Activated CD4-positive, alpha-beta T cell treated with anti-CD3 and anti-CD28 coated beads, Interleukin-2, amount 10 ng/mL, durations not matched to agents 7 days and 5 days (primary cell): ENCODE results near the gene CHDH. TPM values are rescaled to one million over a fixed set of nuclear protein-coding genes. Genes with fewer than 3 reads are reported as not detected.

ENCODE experiments used
- CTCF ChIA-PET: fragments of 350-600 bp; sonication (Branson Sonifier 250); formaldehyde crosslinking; loops from one replicate; lab custom pipeline; 2021; ENCODE audit warnings: antibody characterized with exemption; lab: Charles Lee
- POLR2A ChIA-PET: fragments of 350-600 bp; sonication (Branson Sonifier 250); formaldehyde crosslinking; loops from one replicate; lab custom pipeline; 2021; ENCODE audit warnings: antibody characterized with exemption; lab: Charles Lee
- DNase-seq: peaks from one replicate; pipeline ENCODE4 v3.0.0-alpha.2; 2020
- H3K27ac Mint-ChIP-seq: one replicate; pipeline ENCODE4 v1.8.0; 2021; ENCODE audit warnings: mild to moderate bottlenecking, moderate library complexity, mixed read lengths
- H3K27me3 Mint-ChIP-seq: one replicate; pipeline ENCODE4 v1.8.0; 2021; ENCODE audit warnings: mixed read lengths
- H3K36me3 Mint-ChIP-seq: one replicate; pipeline ENCODE4 v1.8.0; 2021; ENCODE audit warnings: low read depth, mixed read lengths
- H3K4me1 Mint-ChIP-seq: one replicate; pipeline ENCODE4 v1.8.0; 2021; ENCODE audit warnings: mixed read lengths
- H3K4me3 Mint-ChIP-seq: one replicate; pipeline ENCODE4 v1.8.0; 2021; ENCODE audit warnings: mild to moderate bottlenecking, moderate library complexity, mixed read lengths
- H3K9me3 Mint-ChIP-seq: one replicate; pipeline ENCODE4 v1.8.0; 2021; ENCODE audit warnings: mixed read lengths
- total RNA-seq, 2 experiments: library from RNA; stranded (reverse); gene quantifications; one replicate each; pipeline ENCODE4 v1.2.3, GENCODE V29; 2021

CHDH gene
- total RNA-seq, 2 experiments from 2014 or later: 0.40 to 0.79 TPM

GRCh38 chr3:53780171-53780570 lies 66.0 kb downstream of the CHDH start:
- Mint-ChIP-seq H3K9me3 (no peaks in the 10 kb centered on the region), H3K4me3 (no peak overlapping the region), H3K36me3 (no peaks in the 10 kb centered on the region), H3K27me3 (peaks cover 8% of the 10 kb centered on the region), H3K27ac (no peak overlapping the region), H3K4me1 (peaks cover 3% of the 10 kb centered on the region)
- ChIA-PET CTCF (no interaction called here), POLR2A (no interaction called here)
- no peak for DNase-seq

DNA sequence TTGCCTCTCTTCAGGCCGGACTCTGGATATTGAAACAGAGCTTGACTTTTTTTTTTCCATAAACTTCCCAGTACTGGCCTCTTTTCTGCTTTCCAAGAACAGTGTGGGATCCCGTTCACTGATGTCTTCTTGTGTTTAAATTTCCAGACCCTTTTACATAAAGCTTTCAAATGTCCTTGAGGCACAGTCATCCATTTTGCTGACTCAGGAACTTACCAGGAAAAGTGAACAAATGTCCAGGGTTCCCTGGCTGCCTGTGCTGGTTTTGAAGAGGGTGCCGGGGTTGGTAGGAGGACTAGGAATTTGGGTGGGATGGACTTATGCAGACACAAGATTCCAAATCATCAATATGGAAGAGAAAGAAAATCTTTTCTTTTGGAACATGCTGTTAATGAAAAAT lies 68.1 kb downstream of the CHDH start:
- CTCF ChIA-PET: no interaction called here
- H3K4me1 Mint-ChIP-seq: peaks cover 3% of the 10 kb centered on the region
- POLR2A ChIA-PET: no interaction called here
- H3K9me3 Mint-ChIP-seq: no peaks in the 10 kb centered on the region
- DNase-seq: no peak
- H3K27ac Mint-ChIP-seq: no peak overlapping the region
- peaks cover 14% of the 10 kb centered on the region for H3K27me3 Mint-ChIP-seq
- no peaks in the 10 kb centered on the region for H3K36me3 Mint-ChIP-seq
- H3K4me3 Mint-ChIP-seq: no peak overlapping the region

GRCh38 chr3:53777468-53777867 lies 68.8 kb downstream of the CHDH start:
- Mint-ChIP-seq H3K9me3 (no peaks in the 10 kb centered on the region), H3K4me1 (peaks cover 3% of the 10 kb centered on the region), H3K36me3 (no peaks in the 10 kb centered on the region), H3K27ac (no peak overlapping the region), H3K27me3 (peaks cover 14% of the 10 kb centered on the region), H3K4me3 (no peak overlapping the region)
- DNase-seq: no peak
- POLR2A ChIA-PET: no interaction called here
- CTCF ChIA-PET: interaction anchor here (1.9 kb wide), 1 partner anchor 11 kb away, joined by 6 read pairs; no protein-coding TSS in a partner anchor

- H3K4me3 Mint-ChIP-seq: no peak overlapping the region
- no peaks in the 10 kb centered on the region for H3K9me3 Mint-ChIP-seq
- H3K27ac Mint-ChIP-seq: no peak overlapping the region
- ChIA-PET CTCF (interaction anchor here (1.9 kb wide), 1 partner anchor 10 kb away, joined by 6 read pairs; no protein-coding TSS in a partner anchor), POLR2A (no interaction called here)
- peaks cover 3% of the 10 kb centered on the region for H3K4me1 Mint-ChIP-seq
- peaks cover 17% of the 10 kb centered on the region for H3K27me3 Mint-ChIP-seq
- DNase-seq: no peak
- H3K36me3 Mint-ChIP-seq: no peaks in the 10 kb centered on the region
Observed at GRCh38 chr3:53776494-53777101, 69.6 kb downstream of the CHDH start.

GRCh38 chr3:53775834-53776251 lies 70.4 kb downstream of the CHDH start:
- peaks cover 3% of the 10 kb centered on the region for H3K4me1 Mint-ChIP-seq
- H3K27ac Mint-ChIP-seq: no peak overlapping the region
- DNase-seq: no peak
- no peak overlapping the region for H3K4me3 Mint-ChIP-seq
- peaks cover 14% of the 10 kb centered on the region for H3K27me3 Mint-ChIP-seq
- ChIA-PET CTCF (interaction anchor here (1.9 kb wide), 1 partner anchor 9 kb away, joined by 6 read pairs; no protein-coding TSS in a partner anchor), POLR2A (no interaction called here)
- H3K36me3 Mint-ChIP-seq: no peaks in the 10 kb centered on the region
- H3K9me3 Mint-ChIP-seq: no peaks in the 10 kb centered on the region

- Mint-ChIP-seq H3K4me1 (peaks cover 3% of the 10 kb centered on the region), H3K9me3 (no peaks in the 10 kb centered on the region), H3K27ac (no peak overlapping the region), H3K27me3 (peaks cover 20% of the 10 kb centered on the region), H3K4me3 (no peak overlapping the region), H3K36me3 (no peaks in the 10 kb centered on the region)
- ChIA-PET POLR2A (no interaction called here), CTCF (no interaction called here)
- DNase-seq: no peak
Observed at GRCh38 chr3:53775018-53775417, 71.2 kb downstream of the CHDH start.

DNA sequence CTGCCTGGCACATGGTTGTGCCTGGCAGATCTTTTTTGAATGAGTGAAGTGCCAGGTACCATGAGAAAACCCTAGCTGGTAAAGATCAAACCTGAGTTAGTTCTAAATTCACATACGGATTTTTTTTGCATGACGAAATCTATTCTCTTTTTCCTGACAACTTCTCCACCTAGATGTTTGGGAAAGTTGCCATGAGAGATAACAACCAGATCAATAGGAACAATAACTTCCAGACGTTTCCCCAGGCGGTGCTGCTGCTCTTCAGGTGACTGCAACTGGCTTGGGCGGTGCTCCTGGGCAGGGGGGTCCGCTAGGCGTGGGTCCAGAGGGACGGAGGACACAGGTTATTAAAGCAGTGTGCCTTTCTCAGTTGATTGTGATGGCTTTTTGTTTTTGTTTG lies 71.8 kb downstream of the CHDH start:
- Mint-ChIP-seq H3K27me3 (peaks cover 22% of the 10 kb centered on the region), H3K36me3 (no peaks in the 10 kb centered on the region), H3K27ac (no peak overlapping the region), H3K4me3 (no peak overlapping the region), H3K9me3 (no peaks in the 10 kb centered on the region), H3K4me1 (peaks cover 3% of the 10 kb centered on the region)
- ChIA-PET CTCF (no interaction called here), POLR2A (no interaction called here)
- no peak for DNase-seq

DNA sequence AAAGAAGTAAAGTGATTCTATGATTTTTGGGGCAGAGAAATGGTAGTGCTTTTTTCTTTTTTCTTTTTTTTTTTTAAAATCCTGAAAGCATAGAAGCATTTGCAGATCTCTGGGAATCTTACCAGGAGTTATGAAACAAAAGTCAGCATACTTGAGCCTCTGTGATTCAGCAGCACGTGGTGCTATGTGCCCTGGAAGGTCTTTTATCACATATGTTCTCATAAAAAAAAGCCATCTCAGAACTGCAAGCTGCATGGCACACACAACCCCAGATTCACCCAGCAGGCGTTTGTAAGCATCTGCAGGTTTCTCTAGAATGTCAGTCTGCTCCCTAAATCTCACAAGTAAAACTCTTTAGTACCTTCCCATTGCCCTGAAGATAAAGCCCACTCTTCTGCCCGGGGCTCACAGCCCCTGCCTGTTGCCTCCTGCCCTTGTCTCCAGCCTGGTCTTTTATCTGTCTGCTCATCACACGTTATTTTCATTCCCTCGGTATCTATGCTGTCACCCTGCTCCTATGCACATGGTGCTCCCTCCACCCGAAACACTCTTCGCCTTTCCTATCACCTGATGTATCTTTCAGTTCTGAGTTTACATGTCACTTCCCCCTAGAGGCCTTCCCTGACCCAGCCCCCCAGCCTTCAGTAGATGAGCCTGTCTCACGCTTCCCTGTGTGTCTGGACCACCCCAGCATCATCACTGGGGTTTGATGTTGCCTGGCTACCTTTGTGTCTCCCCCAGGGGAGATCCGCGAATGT lies 72.4 kb downstream of the CHDH start:
- no peak overlapping the region for H3K4me3 Mint-ChIP-seq
- no peak overlapping the region for H3K27ac Mint-ChIP-seq
- H3K4me1 Mint-ChIP-seq: peaks cover 3% of the 10 kb centered on the region
- H3K9me3 Mint-ChIP-seq: no peaks in the 10 kb centered on the region
- no peaks in the 10 kb centered on the region for H3K36me3 Mint-ChIP-seq
- CTCF ChIA-PET: no interaction called here
- DNase-seq: no peak
- POLR2A ChIA-PET: no interaction called here
- H3K27me3 Mint-ChIP-seq: peaks cover 25% of the 10 kb centered on the region

DNA sequence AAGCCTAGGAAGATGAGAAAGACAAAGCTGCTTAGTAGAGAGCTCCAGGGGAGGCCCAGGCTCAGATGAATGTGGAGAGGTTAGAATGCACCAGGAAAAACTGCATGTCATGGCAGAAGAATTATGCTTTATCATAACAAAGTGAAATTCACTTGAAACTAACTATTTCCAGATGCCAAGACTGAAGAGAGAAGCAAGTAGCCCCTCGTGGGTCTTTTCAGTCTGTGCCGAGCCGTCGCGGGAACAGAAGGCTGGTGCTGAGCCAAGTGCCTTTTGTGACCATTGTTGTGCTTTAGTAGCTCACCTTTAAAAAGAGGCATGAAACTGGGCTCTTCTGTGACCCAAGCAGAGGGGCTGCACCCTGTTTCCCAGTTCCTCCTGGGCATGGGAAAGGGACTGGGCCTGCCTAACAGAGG lies 73.2 kb downstream of the CHDH start:
- Mint-ChIP-seq H3K36me3 (no peaks in the 10 kb centered on the region), H3K27ac (no peak overlapping the region), H3K4me3 (no peak overlapping the region), H3K27me3 (peaks cover 25% of the 10 kb centered on the region), H3K4me1 (peaks cover 3% of the 10 kb centered on the region), H3K9me3 (no peaks in the 10 kb centered on the region)
- CTCF ChIA-PET: no interaction called here
- POLR2A ChIA-PET: no interaction called here
- DNase-seq: no peak

GRCh38 chr3:53772562-53772961 lies 73.7 kb downstream of the CHDH start:
- peaks cover 1% of the 10 kb centered on the region for H3K4me1 Mint-ChIP-seq
- H3K27ac Mint-ChIP-seq: no peak overlapping the region
- no peaks in the 10 kb centered on the region for H3K36me3 Mint-ChIP-seq
- H3K27me3 Mint-ChIP-seq: peaks cover 25% of the 10 kb centered on the region
- DNase-seq: no peak
- H3K4me3 Mint-ChIP-seq: no peak overlapping the region
- ChIA-PET CTCF (no interaction called here), POLR2A (no interaction called here)
- no peaks in the 10 kb centered on the region for H3K9me3 Mint-ChIP-seq

DNA sequence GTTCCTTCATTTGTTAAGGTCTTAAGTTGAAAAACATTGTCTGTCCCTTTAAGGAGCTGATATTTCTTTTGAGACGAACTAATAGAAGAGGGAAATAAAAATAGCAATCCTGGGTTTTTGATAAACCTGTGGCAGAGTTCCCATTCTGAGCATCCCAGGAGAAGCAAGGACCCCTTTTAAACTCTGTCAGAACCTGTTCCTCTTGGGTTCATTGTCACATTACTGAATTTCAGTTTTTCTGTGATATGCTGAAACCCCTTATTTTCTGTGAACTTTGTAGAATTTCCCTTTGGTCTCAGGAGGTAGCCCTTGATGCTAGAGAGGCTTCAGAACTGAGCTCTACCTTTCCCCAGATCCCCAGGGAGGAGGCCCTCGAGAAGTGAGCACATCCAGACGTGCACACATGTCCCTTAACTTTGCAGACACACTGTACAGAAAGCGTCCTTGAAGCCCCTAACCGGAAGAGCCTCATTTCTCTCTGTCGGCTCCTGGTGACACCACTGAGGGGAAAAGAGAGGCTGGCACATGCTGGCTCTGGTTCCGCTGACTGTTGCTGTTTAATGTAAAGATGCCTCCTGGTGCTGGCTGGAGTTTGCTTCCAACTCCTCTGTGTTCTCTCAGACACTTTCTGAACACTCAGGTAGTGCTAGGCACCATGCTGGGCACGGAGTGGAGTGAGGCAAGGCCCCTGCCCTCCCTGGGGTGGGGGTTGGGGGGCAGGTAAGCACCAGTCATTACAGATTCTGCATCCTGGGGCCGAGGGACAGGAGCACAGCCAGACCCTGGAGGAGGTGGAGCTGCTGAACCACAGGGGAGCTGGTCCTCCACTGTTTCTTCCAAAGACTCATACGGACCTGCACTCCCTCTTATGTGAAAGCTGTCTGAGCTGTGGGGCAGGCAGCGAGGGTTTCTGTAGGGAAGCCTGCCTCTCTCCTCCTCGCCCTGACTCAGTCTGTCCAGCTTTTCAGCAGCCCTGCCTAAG lies 77.5 kb downstream of the CHDH start:
- ChIA-PET POLR2A (no interaction called here), CTCF (interaction anchor here (2.0 kb wide), 1 partner anchor 18 kb away, joined by 4 read pairs; no protein-coding TSS in a partner anchor)
- Mint-ChIP-seq H3K4me1 (no peaks in the 10 kb centered on the region), H3K36me3 (no peaks in the 10 kb centered on the region), H3K27ac (no peak overlapping the region), H3K4me3 (no peak overlapping the region), H3K27me3 (peaks cover 22% of the 10 kb centered on the region), H3K9me3 (no peaks in the 10 kb centered on the region)
- DNase-seq: no peak

- Mint-ChIP-seq H3K4me1 (no peaks in the 10 kb centered on the region), H3K36me3 (no peaks in the 10 kb centered on the region), H3K27ac (no peak overlapping the region), H3K4me3 (no peak overlapping the region), H3K9me3 (no peaks in the 10 kb centered on the region), H3K27me3 (peaks cover 16% of the 10 kb centered on the region)
- CTCF ChIA-PET: interaction anchor here (1.9 kb wide), 1 partner anchor 10 kb away, joined by 6 read pairs; no protein-coding TSS in a partner anchor
- DNase-seq: no peak
- POLR2A ChIA-PET: no interaction called here
Observed at GRCh38 chr3:53766706-53767105, 79.5 kb downstream of the CHDH start.
